ENCODE data around the gene GBGT1.
"Not testable (repeated sequence)": the region's sequence is repeated elsewhere in the genome, so short reads cannot be mapped to it uniquely, and the experiment has no call there.

The GBGT1 gene

GRCh38 chr9:133163504-133164172 is at the start of gene GBGT1:
Gene GBGT1 (minus strand): TSS chr9:133163914. CDS start chr9:133162412, 1,502 bp downstream.
- DNase-seq (ENCODE audit: low read depth): no peak

- DNase-seq (ENCODE audit: low read depth): no peak
These were observed 46.9 kb upstream of the GBGT1 start for GRCh38 chr9:133210609-133211008.

- DNase-seq (ENCODE audit: low read depth): no peak
These were observed 46.5 kb upstream of the GBGT1 start for GRCh38 chr9:133210202-133210532.

- DNase-seq (ENCODE audit: low read depth): not testable (repeated sequence)
These were observed 45.9 kb upstream of the GBGT1 start for GRCh38 chr9:133209327-133210201.

- DNase-seq (ENCODE audit: low read depth): not testable (repeated sequence)
These were observed 45.2 kb upstream of the GBGT1 start, which contains the start of gene OBP2B for GRCh38 chr9:133208880-133209300. Gene OBP2B (minus strand): TSS chr9:133209250. CDS start chr9:133209199, 51 bp downstream.

- not testable (repeated sequence) for DNase-seq (ENCODE audit: low read depth)
These were observed 44.6 kb upstream of the GBGT1 start for GRCh38 chr9:133208171-133208879.

- no peak for DNase-seq (ENCODE audit: low read depth)
These were observed 43.9 kb upstream of the GBGT1 start for GRCh38 chr9:133207540-133208170.

- DNase-seq (ENCODE audit: low read depth): no peak
These were observed 43.4 kb upstream of the GBGT1 start for GRCh38 chr9:133207021-133207531.

- no peak for DNase-seq (ENCODE audit: low read depth)
These were observed 42.5 kb upstream of the GBGT1 start for GRCh38 chr9:133205996-133206931.

GRCh38 chr9:133205481-133205887 is 41.8 kb upstream of the GBGT1 start:
- not testable (repeated sequence) for DNase-seq (ENCODE audit: low read depth)

GRCh38 chr9:133204993-133205336 is 41.3 kb upstream of the GBGT1 start:
- DNase-seq (ENCODE audit: low read depth): no peak

GRCh38 chr9:133204335-133204992 is 40.8 kb upstream of the GBGT1 start:
- no peak for DNase-seq (ENCODE audit: low read depth)

GRCh38 chr9:133203506-133204075 is 39.9 kb upstream of the GBGT1 start:
- no peak for DNase-seq (ENCODE audit: low read depth)

- DNase-seq (ENCODE audit: low read depth): no peak
These were observed 39.2 kb upstream of the GBGT1 start for GRCh38 chr9:133202688-133203453.

GRCh38 chr9:133202145-133202513 is 38.4 kb upstream of the GBGT1 start:
- DNase-seq (ENCODE audit: low read depth): no peak

GRCh38 chr9:133201424-133202144 is 37.9 kb upstream of the GBGT1 start:
- DNase-seq (ENCODE audit: low read depth): no peak

- DNase-seq (ENCODE audit: low read depth): no peak
These were observed 36.9 kb upstream of the GBGT1 start for GRCh38 chr9:133200631-133201030.

- no peak for DNase-seq (ENCODE audit: low read depth)
These were observed 36.1 kb upstream of the GBGT1 start for GRCh38 chr9:133199648-133200321.

All from fibroblast of the conjunctiva (primary cell).